HG02973 (cell line): ENCODE results near the gene NAE1.

Experiments used
- ATAC-seq: cut with Tn5 transposase; IDR thresholded peaks from one replicate; pipeline ENCODE4 v1.9.1; 2021; ENCODE audit warnings: moderate library complexity; ENCODE audit not compliant: unreplicated experiment

NAE1 gene

GRCh38 chr16:66850115-66850815 lies 19.5 kb upstream of the NAE1 start:
- ATAC-seq, result no peak

- no peak for ATAC-seq
Observed at GRCh38 chr16:66849549-66849948, 18.8 kb upstream of the NAE1 start.

GRCh38 chr16:66849021-66849420 lies 18.2 kb upstream of the NAE1 start:
- ATAC-seq, result no peak

- no peak for ATAC-seq
Observed at GRCh38 chr16:66848172-66848571, 17.4 kb upstream of the NAE1 start.

- no peak for ATAC-seq
Observed at GRCh38 chr16:66847533-66848067, 16.8 kb upstream of the NAE1 start.

GRCh38 chr16:66846831-66847230 lies 16.1 kb upstream of the NAE1 start:
- no peak for ATAC-seq

- ATAC-seq, result no peak
Observed at GRCh38 chr16:66846266-66846665, 15.5 kb upstream of the NAE1 start.

GRCh38 chr16:66845791-66846221 lies 15.0 kb upstream of the NAE1 start:
- ATAC-seq, result no peak

GRCh38 chr16:66845080-66845410 lies 14.3 kb upstream of the NAE1 start:
- ATAC-seq, result no peak

- no peak for ATAC-seq
Observed at GRCh38 chr16:66844342-66845079, 13.7 kb upstream of the NAE1 start, which contains the start of gene CA7. TSS of gene CA7 (plus strand) at chr16:66844414. CDS start at chr16:66844488, 74 bp downstream.

GRCh38 chr16:66844009-66844341 lies 13.2 kb upstream of the NAE1 start:
- ATAC-seq, result no peak

- no peak for ATAC-seq
Observed at GRCh38 chr16:66843191-66843590, 12.4 kb upstream of the NAE1 start.

GRCh38 chr16:66842765-66843164 lies 12.0 kb upstream of the NAE1 start:
- ATAC-seq, result no peak

GRCh38 chr16:66841366-66841765 lies 10.6 kb upstream of the NAE1 start:
- ATAC-seq, result no peak

- ATAC-seq, result no peak
Observed at GRCh38 chr16:66840883-66841282, 10.1 kb upstream of the NAE1 start.

- no peak for ATAC-seq
Observed at GRCh38 chr16:66834746-66835145, 4.0 kb upstream of the NAE1 start.

- no peak for ATAC-seq
Observed at GRCh38 chr16:66832661-66833305, 2.0 kb upstream of the NAE1 start.

GRCh38 chr16:66832190-66832589 lies 1.4 kb upstream of the NAE1 start:
- no peak for ATAC-seq

- ATAC-seq, result no peak
Observed at GRCh38 chr16:66824006-66824405, 6.8 kb downstream of the NAE1 start.

GRCh38 chr16:66814734-66815133 lies 16.0 kb downstream of the NAE1 start:
- no peak for ATAC-seq

GRCh38 chr16:66811043-66811442 lies 19.7 kb downstream of the NAE1 start:
- ATAC-seq, result no peak

GRCh38 chr16:66810391-66810790 lies 20.4 kb downstream of the NAE1 start:
- no peak for ATAC-seq
